ENCODE results near the gene IFT20. TPM values are rescaled to one million over a fixed set of nuclear protein-coding genes. Genes with fewer than 3 reads are reported as not detected.
A peak's percentile ranks its signal among the peaks of the same experiment; 100 is the strongest.

Gene IFT20
- total and polyA plus RNA-seq, 9 of the 15 experiments (the other 6 are each of a cell fraction or from before 2014, with no cell fraction given) = 11.2 to 38.6 (median 20.1) TPM

GRCh38 chr17:28335201-28335958 is at the start of gene IFT20, which contains the start of gene TNFAIP1 (continued):
- peak; percentile 97 for TF ChIP-seq RREB1 (CRISPR knock-in tag; IDR thresholded peaks at IDR 0.05)
- TF ChIP-seq RUNX1 (IDR thresholded peaks at IDR 0.05; ENCODE audit: low read depth) = no peak
- TF ChIP-seq ZNF766 (CRISPR knock-in tag; conservative IDR thresholded peaks at IDR 0.05) = peak; percentile 88
- no peak for TF ChIP-seq MAFG (tag; conservative IDR thresholded peaks at IDR 0.05)
- peak; percentile 99 for TF ChIP-seq CREB3L1 (IDR thresholded peaks at IDR 0.05; ENCODE audit: borderline replicate concordance, low read depth)
- TF ChIP-seq STAT5A (IDR thresholded peaks at IDR 0.05; ENCODE audit: borderline replicate concordance, low read length) = no peak
- TF ChIP-seq ZNF639 (CRISPR knock-in tag; conservative IDR thresholded peaks at IDR 0.05 in 1 of 2, IDR thresholded peaks at IDR 0.05 in 1 of 2) = peak in 1 of 2 experiments; percentile 82; a peak in 2 of 4 replicates
- peak; percentile 93 for TF ChIP-seq KHSRP (IDR thresholded peaks at IDR 0.05)
- TF ChIP-seq TBP (optimal IDR thresholded peaks at IDR 0.05; ENCODE audit: low read depth, low read length) = peak; percentile 65
- peak; percentile 38; the same call in 1 of the 2 replicates for TF ChIP-seq TCF7L2 (IDR thresholded peaks at IDR 0.05; ENCODE audit: low read depth, low read length)
- no peak for TF ChIP-seq E2F6 (IDR thresholded peaks at IDR 0.05; ENCODE audit: borderline replicate concordance in 1 of 2, extremely low read depth in 1 of 2, insufficient read depth in 1 of 2, insufficient read length in 1 of 2, low read depth in 1 of 2, low read length in 1 of 2, poor library complexity in 1 of 2, severe bottlenecking in 1 of 2)
- TF ChIP-seq EGR1 (conservative IDR thresholded peaks at IDR 0.05) = peak; percentile 91
- TF ChIP-seq ZNF511 (CRISPR knock-in tag; IDR thresholded peaks at IDR 0.05) = 0 out of 2 replicates have a peak, but pooled peaks have one; percentile 7
- TF ChIP-seq PKNOX1 (IDR thresholded peaks at IDR 0.05) = peak; percentile 19; the same call in 1 of the 2 replicates

All from K562 (cell line).